ENCODE data around the gene KIAA1671. TPM values are rescaled to one million over a fixed set of nuclear protein-coding genes. Genes with fewer than 3 reads are reported as not detected.

KIAA1671 gene
- total RNA-seq, 1 donor from 2014 or later, result 62.1 TPM

DNA sequence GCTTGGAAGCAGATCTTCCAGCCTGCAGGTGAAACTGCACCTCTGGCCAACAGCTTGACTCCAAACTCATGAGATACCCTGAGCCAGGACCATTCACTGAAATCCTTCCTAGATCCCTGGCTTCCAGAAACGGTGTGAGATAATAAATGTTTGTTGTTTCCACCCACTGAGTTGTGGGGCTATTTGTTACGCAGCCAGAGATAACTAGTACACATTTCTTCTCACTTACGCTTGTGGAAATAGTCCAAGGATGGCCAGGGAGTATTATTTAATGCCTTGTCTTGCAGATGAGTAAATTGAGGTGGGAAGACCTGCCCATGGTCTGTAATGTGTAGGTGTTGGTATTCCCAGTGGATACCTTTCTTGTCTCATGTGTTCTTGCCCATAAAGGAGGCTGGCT lies 171.2 kb downstream of the KIAA1671 start:
- no peaks in the 10 kb centered on the region for H3K27me3 Mint-ChIP-seq
- TF ChIP-seq CTCF (IDR thresholded peaks at IDR 0.05; ENCODE audit: unreplicated experiment), result no peak
- no peak overlapping the region for H3K4me3 Mint-ChIP-seq (ENCODE audit: low read depth)
- peaks cover 21% of the 10 kb centered on the region for H3K36me3 Mint-ChIP-seq (ENCODE audit: insufficient read depth)
- no peak overlapping the region for H3K27ac Mint-ChIP-seq
- peaks cover 31% of the 10 kb centered on the region for H3K4me1 Mint-ChIP-seq (ENCODE audit: low read depth)
- H3K9me3 Mint-ChIP-seq (ENCODE audit: low read depth), result no peaks in the 10 kb centered on the region
- DNase-seq (ENCODE audit: low spot score, unreplicated experiment), result no peak

DNA sequence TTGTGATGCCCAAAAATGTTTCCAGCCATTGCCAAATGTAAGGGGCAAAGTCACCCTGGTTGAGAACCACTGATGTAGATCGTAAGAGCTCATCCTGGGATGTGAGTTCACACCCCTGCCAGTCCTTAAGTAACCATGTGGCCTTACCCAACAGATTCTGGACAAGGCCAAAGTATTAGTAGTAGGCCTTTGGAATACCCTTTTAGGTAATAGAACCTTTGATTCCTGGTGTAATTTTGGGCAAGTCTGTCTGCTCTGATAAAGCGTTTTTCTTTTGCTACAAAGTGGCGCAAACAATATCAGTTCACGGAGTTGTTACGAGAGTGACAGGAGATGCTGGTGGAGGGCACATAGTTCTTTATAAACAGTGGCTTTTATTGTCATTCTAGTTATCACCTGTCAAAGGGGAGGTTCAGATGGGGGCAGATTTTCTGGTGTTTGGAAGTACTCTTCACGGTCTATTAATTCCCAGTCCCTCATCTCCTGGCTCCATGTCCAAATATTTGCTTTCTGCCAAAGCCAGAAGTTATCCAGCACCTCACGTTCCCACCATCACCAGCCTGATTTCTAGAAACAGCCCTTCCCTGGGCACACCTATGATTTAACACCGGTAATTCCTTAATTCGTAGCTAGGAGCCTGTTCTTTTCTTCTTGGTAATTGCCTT lies 173.3 kb downstream of the KIAA1671 start:
- no peak for TF ChIP-seq CTCF (IDR thresholded peaks at IDR 0.05; ENCODE audit: unreplicated experiment)
- Mint-ChIP-seq H3K36me3 (ENCODE audit: insufficient read depth) (peaks cover 16% of the 10 kb centered on the region), H3K9me3 (ENCODE audit: low read depth) (no peaks in the 10 kb centered on the region), H3K27me3 (no peaks in the 10 kb centered on the region), H3K27ac (peak overlapping the region; percentile 70), H3K4me3 (ENCODE audit: low read depth) (no peak overlapping the region), H3K4me1 (ENCODE audit: low read depth) (peaks cover 19% of the 10 kb centered on the region)
- DNase-seq (ENCODE audit: low spot score, unreplicated experiment), result no peak

GRCh38 chr22:25126510-25126909 lies 174.0 kb downstream of the KIAA1671 start:
- no peak for DNase-seq (ENCODE audit: low spot score, unreplicated experiment)
- TF ChIP-seq CTCF (IDR thresholded peaks at IDR 0.05; ENCODE audit: unreplicated experiment), result no peak
- peaks cover 16% of the 10 kb centered on the region for H3K4me1 Mint-ChIP-seq (ENCODE audit: low read depth)
- peaks cover 14% of the 10 kb centered on the region for H3K36me3 Mint-ChIP-seq (ENCODE audit: insufficient read depth)
- no peak overlapping the region for H3K4me3 Mint-ChIP-seq (ENCODE audit: low read depth)
- no peaks in the 10 kb centered on the region for H3K9me3 Mint-ChIP-seq (ENCODE audit: low read depth)
- no peaks in the 10 kb centered on the region for H3K27me3 Mint-ChIP-seq
- H3K27ac Mint-ChIP-seq, result peak overlapping the region; percentile 70

- H3K4me3 Mint-ChIP-seq (ENCODE audit: low read depth), result no peak overlapping the region
- peaks cover 11% of the 10 kb centered on the region for H3K36me3 Mint-ChIP-seq (ENCODE audit: insufficient read depth)
- no peaks in the 10 kb centered on the region for H3K27me3 Mint-ChIP-seq
- no peaks in the 10 kb centered on the region for H3K9me3 Mint-ChIP-seq (ENCODE audit: low read depth)
- no peak overlapping the region for H3K27ac Mint-ChIP-seq
- H3K4me1 Mint-ChIP-seq (ENCODE audit: low read depth), result peaks cover 19% of the 10 kb centered on the region
- no peak for DNase-seq (ENCODE audit: low spot score, unreplicated experiment)
- no peak for TF ChIP-seq CTCF (IDR thresholded peaks at IDR 0.05; ENCODE audit: unreplicated experiment)
Observed at GRCh38 chr22:25127318-25127717, 174.8 kb downstream of the KIAA1671 start.

DNA sequence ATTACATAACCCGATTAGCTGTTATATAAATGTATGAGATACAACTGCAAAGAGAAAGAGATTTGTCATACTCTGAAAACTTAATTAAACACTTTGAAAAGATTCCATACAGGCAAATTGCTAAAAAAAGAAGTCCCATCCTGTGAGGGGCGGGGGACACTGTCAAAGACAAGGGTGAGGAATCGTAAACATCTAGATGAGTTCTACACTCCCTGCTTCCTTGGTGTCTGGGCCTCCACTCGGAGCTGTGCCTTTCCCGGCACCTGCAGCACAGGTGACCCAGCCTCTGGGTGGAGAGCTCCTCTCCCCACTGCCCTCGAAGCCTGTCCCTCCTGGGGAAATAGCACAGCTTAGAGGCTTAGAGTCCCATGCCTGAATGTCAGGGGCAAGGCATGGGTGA lies 177.9 kb downstream of the KIAA1671 start:
- H3K9me3 Mint-ChIP-seq (ENCODE audit: low read depth), result no peaks in the 10 kb centered on the region
- peaks cover 3% of the 10 kb centered on the region for H3K36me3 Mint-ChIP-seq (ENCODE audit: insufficient read depth)
- no peak for TF ChIP-seq CTCF (IDR thresholded peaks at IDR 0.05; ENCODE audit: unreplicated experiment)
- DNase-seq (ENCODE audit: low spot score, unreplicated experiment), result no peak
- H3K27ac Mint-ChIP-seq, result no peak overlapping the region
- no peak overlapping the region for H3K4me3 Mint-ChIP-seq (ENCODE audit: low read depth)
- H3K4me1 Mint-ChIP-seq (ENCODE audit: low read depth), result peaks cover 22% of the 10 kb centered on the region
- H3K27me3 Mint-ChIP-seq, result no peaks in the 10 kb centered on the region
